DLD1 (cell line): ENCODE data around the gene BANK1.

Source experiments
- in situ Hi-C: cut with HindIII; loops from 2 replicates; pipeline ENCODE4 v1.10.0; 2017; ENCODE audit warnings: low sequenced_read_pairs

Gene BANK1

DNA sequence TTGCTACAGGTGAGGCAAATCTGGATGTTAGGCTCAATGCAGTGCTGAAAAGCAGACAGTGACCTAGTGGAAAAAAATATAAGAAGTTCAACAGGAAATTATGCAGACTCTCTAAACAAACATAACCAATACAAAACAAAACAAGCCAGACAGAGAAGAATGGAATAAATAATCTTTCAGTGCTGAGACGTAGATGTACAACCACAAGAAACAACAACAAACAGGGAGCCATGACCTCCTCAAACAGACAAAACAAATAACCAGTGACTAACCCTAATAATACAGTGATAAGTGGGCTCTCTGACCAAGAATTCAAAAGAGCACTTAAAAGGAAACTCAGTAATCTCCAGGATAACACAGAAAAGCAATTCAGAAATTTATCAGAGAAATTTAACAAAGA, 315.5 kb downstream of the BANK1 start:
- in situ Hi-C loops: no loop called here

DNA sequence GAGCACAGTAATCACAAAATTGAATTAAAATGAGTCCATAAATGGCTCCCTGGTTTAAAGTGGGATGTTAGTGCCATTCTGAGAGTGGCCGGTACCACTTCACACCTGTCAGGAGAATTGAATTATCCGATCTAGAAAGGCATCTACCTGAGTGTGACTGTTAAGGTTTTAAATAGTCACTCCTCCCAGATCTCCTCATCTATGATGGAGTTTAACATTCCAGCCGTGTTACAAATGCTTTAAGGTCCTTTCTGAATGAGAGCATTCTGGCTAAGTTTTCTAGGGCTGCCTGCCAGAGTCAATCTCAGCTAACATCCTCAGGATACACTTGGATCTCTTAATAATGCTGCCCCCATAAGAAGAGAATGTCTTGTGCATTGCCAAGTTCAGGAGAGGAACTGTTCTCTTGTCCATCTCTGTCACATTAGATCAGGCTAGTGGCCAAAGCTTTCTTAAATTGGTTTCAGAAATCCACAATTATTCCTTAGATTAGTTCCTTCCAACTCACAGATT, 323.6 kb downstream of the BANK1 start:
- in situ Hi-C loops: no loop called here

DNA sequence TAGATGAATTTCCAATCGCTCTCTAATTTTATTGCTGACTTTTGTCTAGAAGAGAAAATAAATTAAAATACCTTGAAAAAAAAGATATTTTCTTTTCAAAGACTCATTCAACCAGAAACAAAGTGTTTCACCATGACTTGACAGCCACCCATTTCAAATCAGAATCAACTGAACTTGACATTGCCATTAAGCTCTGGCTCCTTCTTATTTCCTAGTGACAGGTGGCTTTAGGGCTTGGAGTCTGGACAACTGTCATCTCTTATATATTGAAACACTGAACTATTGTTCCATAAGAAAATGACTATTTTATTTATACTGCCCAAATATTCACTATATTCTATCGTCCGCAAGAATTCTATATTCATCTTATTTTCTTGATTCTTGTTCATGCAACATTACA, 325.6 kb downstream of the BANK1 start:
- in situ Hi-C loops: no loop called here

DNA sequence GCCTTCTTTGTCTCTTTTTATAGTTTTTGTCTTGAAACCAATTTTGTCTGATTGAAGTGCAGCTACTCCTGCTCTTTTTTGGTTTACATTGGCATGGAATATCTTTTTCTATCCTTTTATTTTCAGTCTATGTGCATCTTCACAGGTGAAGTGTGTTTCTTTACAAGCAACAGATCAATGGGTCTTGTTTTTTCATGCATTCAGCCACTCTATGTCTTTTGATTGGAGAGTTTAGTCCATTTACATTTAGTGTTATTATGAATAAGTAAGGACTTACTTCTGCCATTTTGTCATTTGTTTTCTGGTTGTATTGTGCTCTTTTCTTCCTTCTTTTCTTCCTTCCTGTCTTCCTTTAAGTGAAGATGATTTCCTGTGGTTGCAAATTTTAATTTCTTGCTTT, 330.3 kb downstream of the BANK1 start:
- in situ Hi-C loops: no loop called here
